ENCODE results near the gene SERPIND1. TPM values are rescaled to one million over a fixed set of nuclear protein-coding genes. Genes with fewer than 3 reads are reported as not detected.

The SERPIND1 gene
- total and polyA plus RNA-seq, 2 experiments from 2014 or later, result not detected

DNA sequence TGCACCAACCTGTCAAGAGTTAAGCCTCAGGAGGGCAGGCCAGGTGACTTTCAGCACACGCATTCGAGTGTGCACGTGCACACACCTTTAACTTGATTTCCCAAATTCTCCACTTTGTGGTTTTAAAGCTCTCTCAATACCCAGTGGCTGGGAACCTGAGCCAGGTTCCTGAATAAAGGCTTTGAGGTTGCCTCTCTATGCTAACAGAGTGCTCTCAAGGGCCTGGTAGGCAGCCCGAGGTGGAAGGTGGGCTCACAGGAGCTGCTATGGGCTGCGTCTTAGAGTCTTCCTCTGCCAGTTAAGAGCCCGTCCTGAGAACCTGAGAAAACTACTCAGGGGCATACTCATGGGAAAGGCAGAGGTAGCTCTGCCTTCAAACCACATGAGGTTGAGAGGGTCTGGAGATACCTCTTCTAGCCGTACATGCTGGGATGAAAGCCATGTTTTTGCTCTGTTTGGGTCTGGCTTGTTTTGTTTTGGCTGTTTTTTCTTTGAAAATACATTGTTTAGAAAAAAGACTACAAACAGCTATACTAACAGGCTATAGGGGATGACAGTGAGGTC, 11.6 kb upstream of the SERPIND1 start:
- no peak overlapping the region for H2AFZ ChIP-seq
- no peaks in the 10 kb centered on the region for H4K20me1 ChIP-seq (replicated peaks; ENCODE audit: insufficient read depth)
- H3K27ac ChIP-seq (ENCODE audit: low read depth), result no peak overlapping the region
- H3K79me2 ChIP-seq (replicated peaks; ENCODE audit: insufficient read depth), result no peaks in the 10 kb centered on the region
- H3F3A ChIP-seq (replicated peaks; ENCODE audit: low read depth), result no peaks in the 10 kb centered on the region
- H3K36me3 Mint-ChIP-seq (ENCODE audit: low read depth), result peaks cover 12% of the 10 kb centered on the region
- ATAC-seq (no peak), DNase-seq (ENCODE audit: low spot score) (no peak)
- TF ChIP-seq, protein P1, sequence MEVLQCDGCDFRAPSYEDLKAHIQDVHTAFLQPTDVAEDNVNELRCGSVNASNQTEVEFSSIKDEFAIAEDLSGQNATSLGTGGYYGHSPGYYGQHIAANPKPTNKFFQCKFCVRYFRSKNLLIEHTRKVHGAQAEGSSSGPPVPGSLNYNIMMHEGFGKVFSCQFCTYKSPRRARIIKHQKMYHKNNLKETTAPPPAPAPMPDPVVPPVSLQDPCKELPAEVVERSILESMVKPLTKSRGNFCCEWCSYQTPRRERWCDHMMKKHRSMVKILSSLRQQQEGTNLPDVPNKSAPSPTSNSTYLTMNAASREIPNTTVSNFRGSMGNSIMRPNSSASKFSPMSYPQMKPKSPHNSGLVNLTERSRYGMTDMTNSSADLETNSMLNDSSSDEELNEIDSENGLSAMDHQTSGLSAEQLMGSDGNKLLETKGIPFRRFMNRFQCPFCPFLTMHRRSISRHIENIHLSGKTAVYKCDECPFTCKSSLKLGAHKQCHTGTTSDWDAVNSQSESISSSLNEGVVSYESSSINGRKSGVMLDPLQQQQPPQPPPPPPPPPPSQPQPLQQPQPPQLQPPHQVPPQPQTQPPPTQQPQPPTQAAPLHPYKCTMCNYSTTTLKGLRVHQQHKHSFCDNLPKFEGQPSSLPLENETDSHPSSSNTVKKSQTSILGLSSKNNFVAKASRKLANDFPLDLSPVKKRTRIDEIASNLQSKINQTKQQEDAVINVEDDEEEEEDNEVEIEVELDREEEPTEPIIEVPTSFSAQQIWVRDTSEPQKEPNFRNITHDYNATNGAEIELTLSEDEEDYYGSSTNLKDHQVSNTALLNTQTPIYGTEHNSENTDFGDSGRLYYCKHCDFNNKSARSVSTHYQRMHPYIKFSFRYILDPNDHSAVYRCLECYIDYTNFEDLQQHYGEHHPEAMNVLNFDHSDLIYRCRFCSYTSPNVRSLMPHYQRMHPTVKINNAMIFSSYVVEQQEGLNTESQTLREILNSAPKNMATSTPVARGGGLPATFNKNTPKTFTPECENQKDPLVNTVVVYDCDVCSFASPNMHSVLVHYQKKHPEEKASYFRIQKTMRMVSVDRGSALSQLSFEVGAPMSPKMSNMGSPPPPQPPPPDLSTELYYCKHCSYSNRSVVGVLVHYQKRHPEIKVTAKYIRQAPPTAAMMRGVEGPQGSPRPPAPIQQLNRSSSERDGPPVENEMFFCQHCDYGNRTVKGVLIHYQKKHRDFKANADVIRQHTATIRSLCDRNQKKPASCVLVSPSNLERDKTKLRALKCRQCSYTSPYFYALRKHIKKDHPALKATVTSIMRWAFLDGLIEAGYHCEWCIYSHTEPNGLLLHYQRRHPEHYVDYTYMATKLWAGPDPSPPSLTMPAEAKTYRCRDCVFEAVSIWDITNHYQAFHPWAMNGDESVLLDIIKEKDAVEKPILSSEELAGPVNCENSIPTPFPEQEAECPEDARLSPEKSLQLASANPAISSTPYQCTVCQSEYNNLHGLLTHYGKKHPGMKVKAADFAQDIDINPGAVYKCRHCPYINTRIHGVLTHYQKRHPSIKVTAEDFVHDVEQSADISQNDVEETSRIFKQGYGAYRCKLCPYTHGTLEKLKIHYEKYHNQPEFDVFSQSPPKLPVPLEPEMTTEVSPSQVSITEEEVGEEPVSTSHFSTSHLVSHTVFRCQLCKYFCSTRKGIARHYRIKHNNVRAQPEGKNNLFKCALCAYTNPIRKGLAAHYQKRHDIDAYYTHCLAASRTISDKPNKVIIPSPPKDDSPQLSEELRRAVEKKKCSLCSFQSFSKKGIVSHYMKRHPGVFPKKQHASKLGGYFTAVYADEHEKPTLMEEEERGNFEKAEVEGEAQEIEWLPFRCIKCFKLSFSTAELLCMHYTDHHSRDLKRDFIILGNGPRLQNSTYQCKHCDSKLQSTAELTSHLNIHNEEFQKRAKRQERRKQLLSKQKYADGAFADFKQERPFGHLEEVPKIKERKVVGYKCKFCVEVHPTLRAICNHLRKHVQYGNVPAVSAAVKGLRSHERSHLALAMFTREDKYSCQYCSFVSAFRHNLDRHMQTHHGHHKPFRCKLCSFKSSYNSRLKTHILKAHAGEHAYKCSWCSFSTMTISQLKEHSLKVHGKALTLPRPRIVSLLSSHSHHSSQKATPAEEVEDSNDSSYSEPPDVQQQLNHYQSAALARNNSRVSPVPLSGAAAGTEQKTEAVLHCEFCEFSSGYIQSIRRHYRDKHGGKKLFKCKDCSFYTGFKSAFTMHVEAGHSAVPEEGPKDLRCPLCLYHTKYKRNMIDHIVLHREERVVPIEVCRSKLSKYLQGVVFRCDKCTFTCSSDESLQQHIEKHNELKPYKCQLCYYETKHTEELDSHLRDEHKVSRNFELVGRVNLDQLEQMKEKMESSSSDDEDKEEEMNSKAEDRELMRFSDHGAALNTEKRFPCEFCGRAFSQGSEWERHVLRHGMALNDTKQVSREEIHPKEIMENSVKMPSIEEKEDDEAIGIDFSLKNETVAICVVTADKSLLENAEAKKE (CRISPR knock-in tag; IDR thresholded peaks at IDR 0.05), result no peak
- TF ChIP-seq JUNB (IDR thresholded peaks at IDR 0.05; ENCODE audit: unreplicated experiment), result no peak
- TF ChIP-seq, protein P2, sequence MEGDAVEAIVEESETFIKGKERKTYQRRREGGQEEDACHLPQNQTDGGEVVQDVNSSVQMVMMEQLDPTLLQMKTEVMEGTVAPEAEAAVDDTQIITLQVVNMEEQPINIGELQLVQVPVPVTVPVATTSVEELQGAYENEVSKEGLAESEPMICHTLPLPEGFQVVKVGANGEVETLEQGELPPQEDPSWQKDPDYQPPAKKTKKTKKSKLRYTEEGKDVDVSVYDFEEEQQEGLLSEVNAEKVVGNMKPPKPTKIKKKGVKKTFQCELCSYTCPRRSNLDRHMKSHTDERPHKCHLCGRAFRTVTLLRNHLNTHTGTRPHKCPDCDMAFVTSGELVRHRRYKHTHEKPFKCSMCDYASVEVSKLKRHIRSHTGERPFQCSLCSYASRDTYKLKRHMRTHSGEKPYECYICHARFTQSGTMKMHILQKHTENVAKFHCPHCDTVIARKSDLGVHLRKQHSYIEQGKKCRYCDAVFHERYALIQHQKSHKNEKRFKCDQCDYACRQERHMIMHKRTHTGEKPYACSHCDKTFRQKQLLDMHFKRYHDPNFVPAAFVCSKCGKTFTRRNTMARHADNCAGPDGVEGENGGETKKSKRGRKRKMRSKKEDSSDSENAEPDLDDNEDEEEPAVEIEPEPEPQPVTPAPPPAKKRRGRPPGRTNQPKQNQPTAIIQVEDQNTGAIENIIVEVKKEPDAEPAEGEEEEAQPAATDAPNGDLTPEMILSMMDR (conservative IDR thresholded peaks at IDR 0.05; ENCODE audit: low read depth in 2 of 2), result no peak
- no peak for TF ChIP-seq CREB1 (CRISPR knock-in tag; IDR thresholded peaks at IDR 0.05; ENCODE audit: low read depth)
- TF ChIP-seq ZNF331 (CRISPR knock-in tag; IDR thresholded peaks at IDR 0.05; ENCODE audit: low read depth), result no peak
- no peak for TF ChIP-seq POLR2AphosphoS5 (IDR thresholded peaks at IDR 0.05; ENCODE audit: low read depth)
- no peak for TF ChIP-seq STAT1 (IDR thresholded peaks at IDR 0.05; ENCODE audit: unreplicated experiment)
- TF ChIP-seq NANOG (IDR thresholded peaks at IDR 0.05; ENCODE audit: borderline replicate concordance), result no peak
- TF ChIP-seq, protein P3, sequence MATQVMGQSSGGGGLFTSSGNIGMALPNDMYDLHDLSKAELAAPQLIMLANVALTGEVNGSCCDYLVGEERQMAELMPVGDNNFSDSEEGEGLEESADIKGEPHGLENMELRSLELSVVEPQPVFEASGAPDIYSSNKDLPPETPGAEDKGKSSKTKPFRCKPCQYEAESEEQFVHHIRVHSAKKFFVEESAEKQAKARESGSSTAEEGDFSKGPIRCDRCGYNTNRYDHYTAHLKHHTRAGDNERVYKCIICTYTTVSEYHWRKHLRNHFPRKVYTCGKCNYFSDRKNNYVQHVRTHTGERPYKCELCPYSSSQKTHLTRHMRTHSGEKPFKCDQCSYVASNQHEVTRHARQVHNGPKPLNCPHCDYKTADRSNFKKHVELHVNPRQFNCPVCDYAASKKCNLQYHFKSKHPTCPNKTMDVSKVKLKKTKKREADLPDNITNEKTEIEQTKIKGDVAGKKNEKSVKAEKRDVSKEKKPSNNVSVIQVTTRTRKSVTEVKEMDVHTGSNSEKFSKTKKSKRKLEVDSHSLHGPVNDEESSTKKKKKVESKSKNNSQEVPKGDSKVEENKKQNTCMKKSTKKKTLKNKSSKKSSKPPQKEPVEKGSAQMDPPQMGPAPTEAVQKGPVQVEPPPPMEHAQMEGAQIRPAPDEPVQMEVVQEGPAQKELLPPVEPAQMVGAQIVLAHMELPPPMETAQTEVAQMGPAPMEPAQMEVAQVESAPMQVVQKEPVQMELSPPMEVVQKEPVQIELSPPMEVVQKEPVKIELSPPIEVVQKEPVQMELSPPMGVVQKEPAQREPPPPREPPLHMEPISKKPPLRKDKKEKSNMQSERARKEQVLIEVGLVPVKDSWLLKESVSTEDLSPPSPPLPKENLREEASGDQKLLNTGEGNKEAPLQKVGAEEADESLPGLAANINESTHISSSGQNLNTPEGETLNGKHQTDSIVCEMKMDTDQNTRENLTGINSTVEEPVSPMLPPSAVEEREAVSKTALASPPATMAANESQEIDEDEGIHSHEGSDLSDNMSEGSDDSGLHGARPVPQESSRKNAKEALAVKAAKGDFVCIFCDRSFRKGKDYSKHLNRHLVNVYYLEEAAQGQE (IDR thresholded peaks at IDR 0.05; ENCODE audit: unreplicated experiment), result no peak
- TF ChIP-seq, protein P4, sequence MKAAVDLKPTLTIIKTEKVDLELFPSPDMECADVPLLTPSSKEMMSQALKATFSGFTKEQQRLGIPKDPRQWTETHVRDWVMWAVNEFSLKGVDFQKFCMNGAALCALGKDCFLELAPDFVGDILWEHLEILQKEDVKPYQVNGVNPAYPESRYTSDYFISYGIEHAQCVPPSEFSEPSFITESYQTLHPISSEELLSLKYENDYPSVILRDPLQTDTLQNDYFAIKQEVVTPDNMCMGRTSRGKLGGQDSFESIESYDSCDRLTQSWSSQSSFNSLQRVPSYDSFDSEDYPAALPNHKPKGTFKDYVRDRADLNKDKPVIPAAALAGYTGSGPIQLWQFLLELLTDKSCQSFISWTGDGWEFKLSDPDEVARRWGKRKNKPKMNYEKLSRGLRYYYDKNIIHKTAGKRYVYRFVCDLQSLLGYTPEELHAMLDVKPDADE (IDR thresholded peaks at IDR 0.05), result no peak
- TF ChIP-seq EZH2 (IDR thresholded peaks at IDR 0.05; ENCODE audit: low read depth, unreplicated experiment), result no peak
- no peak for TF ChIP-seq EZH2phosphoT487 (IDR thresholded peaks at IDR 0.05; ENCODE audit: unreplicated experiment)
- TF ChIP-seq ZNF114 (CRISPR knock-in tag; IDR thresholded peaks at IDR 0.05), result no peak
- no peaks in the 10 kb centered on the region for H3K27me3 ChIP-seq (ENCODE audit: insufficient read depth)
- H3K4me3 Mint-ChIP-seq, result no peak overlapping the region
- no peak overlapping the region for H3K4me3 ChIP-seq
- H3K9me3 Mint-ChIP-seq, result no peaks in the 10 kb centered on the region
- H3K4me1 ChIP-seq (ENCODE audit: insufficient read depth), result no peaks in the 10 kb centered on the region
- H3K4me1 Mint-ChIP-seq, result no peaks in the 10 kb centered on the region
- no peak overlapping the region for H3K4me2 ChIP-seq
- H3K9me2 ChIP-seq (ENCODE audit: insufficient read depth), result no peaks in the 10 kb centered on the region
- no peaks in the 10 kb centered on the region for H3K36me3 ChIP-seq (ENCODE audit: insufficient read depth)
- H3K27ac Mint-ChIP-seq, result no peak overlapping the region
- H3K27me3 Mint-ChIP-seq (ENCODE audit: insufficient read depth, low read depth, poor library complexity), result peaks cover 2% of the 10 kb centered on the region

Measured in GM23338 (cell line).